HEK293T (cell line): ENCODE data around the gene SHH.

Source experiments
- CTCF ChIA-PET: fragments of 350-600 bp; formaldehyde crosslinking; extraction: SDS; loops from one replicate; lab custom pipeline; 2021; ENCODE audit warnings: antibody characterized with exemption, inconsistent platforms; lab: Yijun Ruan, JAX
- POLR2A ChIA-PET: fragments of 350-600 bp; formaldehyde crosslinking; extraction: SDS; loops from one replicate; lab custom pipeline; 2020; ENCODE audit warnings: antibody characterized with exemption, inconsistent platforms; lab: Yijun Ruan, JAX
- DNase-seq: peaks from one replicate; pipeline ENCODE4 v3.0.0; 2012; ENCODE audit warnings: mixed read lengths; ENCODE audit errors: extremely low spot score
- ARNT ChIP-seq: fragments of 450-650 bp; IDR thresholded peaks from 2 replicates; pipeline ENCODE4 v1.6.1; 2017; ENCODE audit warnings: mild to moderate bottlenecking
- BHLHE40 ChIP-seq: fragments of 450-650 bp; IDR thresholded peaks from 2 replicates; pipeline ENCODE4 v1.6.1; 2016; ENCODE audit warnings: mild to moderate bottlenecking, moderate library complexity, borderline replicate concordance
- CTBP1 ChIP-seq: fragments of 450-650 bp; IDR thresholded peaks from 2 replicates; pipeline ENCODE4 v1.6.1; 2016; ENCODE audit warnings: borderline replicate concordance
- ELF4 ChIP-seq: fragments of 450-650 bp; IDR thresholded peaks from 2 replicates; pipeline ENCODE4 v1.6.1; 2017; ENCODE audit warnings: antibody characterized with exemption
- FOXA1 ChIP-seq: fragments of 450-650 bp; IDR thresholded peaks from 2 replicates; pipeline ENCODE4 v1.6.1; 2016; ENCODE audit warnings: mild to moderate bottlenecking
- FOXK2 ChIP-seq: fragments of 450-650 bp; IDR thresholded peaks from 2 replicates; pipeline ENCODE4 v1.6.1; 2016; ENCODE audit warnings: mild to moderate bottlenecking
- FOXM1 ChIP-seq: fragments of 450-650 bp; IDR thresholded peaks from 2 replicates; pipeline ENCODE4 v1.6.1; 2017; ENCODE audit warnings: mild to moderate bottlenecking, borderline replicate concordance
- HDGF ChIP-seq: fragments of 450-650 bp; IDR thresholded peaks from 2 replicates; pipeline ENCODE4 v1.6.1; 2017; ENCODE audit warnings: antibody characterized with exemption, borderline replicate concordance
- L3MBTL2 ChIP-seq: fragments of 450-650 bp; conservative IDR thresholded peaks from 2 replicates; pipeline ENCODE4 v1.6.1; 2016; ENCODE audit warnings: mild to moderate bottlenecking
- LEF1 ChIP-seq: fragments of 450-650 bp; IDR thresholded peaks from 2 replicates; pipeline ENCODE4 v1.6.1; 2017; ENCODE audit warnings: mild to moderate bottlenecking, borderline replicate concordance
- NFRKB ChIP-seq: fragments of 450-650 bp; IDR thresholded peaks from 2 replicates; pipeline ENCODE4 v1.6.1; 2016; ENCODE audit warnings: mild to moderate bottlenecking, moderate library complexity
- PKNOX1 ChIP-seq: fragments of 450-650 bp; IDR thresholded peaks from 2 replicates; pipeline ENCODE4 v1.6.1; 2016
- SP1 ChIP-seq: fragments of 450-650 bp; IDR thresholded peaks from 2 replicates; pipeline ENCODE4 v1.6.1; 2017
- SUZ12 ChIP-seq: fragments of 450-650 bp; IDR thresholded peaks from 2 replicates; pipeline ENCODE4 v1.6.1; 2016; ENCODE audit warnings: mild to moderate bottlenecking
- TARDBP ChIP-seq: fragments of 450-650 bp; IDR thresholded peaks from 2 replicates; pipeline ENCODE4 v1.6.1; 2016
- ZNF384 ChIP-seq: fragments of 450-650 bp; IDR thresholded peaks from 2 replicates; pipeline ENCODE4 v1.6.1; 2016

SHH gene

GRCh38 chr7:155755026-155755425 is 57.2 kb downstream of the SHH start:
- DNase-seq = no peak
- CTCF ChIA-PET = interaction anchor here (1.5 to 1.6 kb wide), 2 partner anchors 13 to 156 kb away, joined by 4 to 7 read pairs; no protein-coding TSS in a partner anchor
- POLR2A ChIA-PET = no interaction called here
- no peak for TF ChIP-seq TARDBP
- no peak for TF ChIP-seq FOXK2

DNA sequence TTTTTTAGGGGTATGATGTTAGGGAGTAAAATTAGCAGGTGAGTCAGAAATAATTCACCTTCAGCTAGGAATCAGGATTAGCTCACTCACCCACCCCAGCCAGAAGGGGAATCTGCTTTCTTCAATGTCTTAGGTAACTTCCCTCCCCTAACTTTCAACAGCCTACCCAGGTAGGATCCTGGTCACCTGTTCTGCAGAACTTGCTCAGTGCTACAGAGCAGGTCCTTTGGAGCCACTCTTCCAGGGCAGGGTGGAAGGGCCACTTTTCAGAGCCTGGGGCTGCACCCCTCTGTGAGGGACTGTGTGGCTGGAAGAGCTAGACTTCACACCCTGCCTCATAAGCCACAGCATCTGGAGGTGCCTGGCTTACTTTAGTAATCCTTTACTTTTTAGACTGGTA is 58.1 kb downstream of the SHH start:
- TF ChIP-seq SP1 = no peak
- TF ChIP-seq NFRKB = no peak
- TF ChIP-seq FOXM1 = no peak
- no peak for TF ChIP-seq PKNOX1
- no peak for TF ChIP-seq CTBP1
- no peak for TF ChIP-seq FOXA1
- no peak for TF ChIP-seq LEF1
- no peak for TF ChIP-seq L3MBTL2
- no peak for TF ChIP-seq SUZ12
- TF ChIP-seq HDGF = no peak
- no peak for TF ChIP-seq FOXK2
- TF ChIP-seq ZNF384 = no peak
- TF ChIP-seq ELF4 = no peak
- TF ChIP-seq TARDBP = no peak
- TF ChIP-seq BHLHE40 = no peak
- DNase-seq = no peak
- ChIA-PET POLR2A (no interaction called here), CTCF (interaction anchor here (1.5 to 1.6 kb wide), 2 partner anchors 14 to 155 kb away, joined by 4 to 7 read pairs; no protein-coding TSS in a partner anchor)

DNA sequence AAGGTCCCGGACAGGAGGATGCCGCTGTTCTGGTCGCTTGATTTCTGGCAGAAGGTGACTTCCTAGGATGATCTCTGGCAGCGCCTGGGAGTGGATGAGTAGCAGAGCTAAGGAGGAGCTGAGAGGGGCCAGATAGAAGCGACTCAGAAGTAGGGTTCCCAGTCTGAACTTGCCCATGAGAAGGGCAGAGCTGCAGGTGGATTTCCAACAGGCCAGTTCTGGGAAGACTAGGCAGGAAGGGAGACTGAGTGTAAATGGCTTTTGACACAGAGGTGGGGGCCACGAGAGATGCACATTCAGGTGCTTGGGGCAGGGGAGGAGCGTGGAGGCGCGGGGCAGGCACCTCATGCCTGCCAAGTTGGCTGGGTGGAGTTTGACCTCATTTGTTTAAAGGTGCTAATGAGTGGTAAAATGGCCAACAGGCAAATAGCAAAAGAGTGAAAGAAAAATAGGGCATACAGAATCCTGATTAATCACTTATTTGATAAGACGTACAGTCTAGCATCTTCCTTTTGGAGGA is 58.8 kb downstream of the SHH start:
- ChIA-PET POLR2A (no interaction called here), CTCF (interaction anchor here (1.5 to 1.6 kb wide), 2 partner anchors 15 to 155 kb away, joined by 4 to 7 read pairs; no protein-coding TSS in a partner anchor)
- DNase-seq = no peak
- TF ChIP-seq ZNF384 (no peak), BHLHE40 (no peak), LEF1 (no peak), ELF4 (no peak), ARNT (no peak), CTBP1 (no peak)

DNA sequence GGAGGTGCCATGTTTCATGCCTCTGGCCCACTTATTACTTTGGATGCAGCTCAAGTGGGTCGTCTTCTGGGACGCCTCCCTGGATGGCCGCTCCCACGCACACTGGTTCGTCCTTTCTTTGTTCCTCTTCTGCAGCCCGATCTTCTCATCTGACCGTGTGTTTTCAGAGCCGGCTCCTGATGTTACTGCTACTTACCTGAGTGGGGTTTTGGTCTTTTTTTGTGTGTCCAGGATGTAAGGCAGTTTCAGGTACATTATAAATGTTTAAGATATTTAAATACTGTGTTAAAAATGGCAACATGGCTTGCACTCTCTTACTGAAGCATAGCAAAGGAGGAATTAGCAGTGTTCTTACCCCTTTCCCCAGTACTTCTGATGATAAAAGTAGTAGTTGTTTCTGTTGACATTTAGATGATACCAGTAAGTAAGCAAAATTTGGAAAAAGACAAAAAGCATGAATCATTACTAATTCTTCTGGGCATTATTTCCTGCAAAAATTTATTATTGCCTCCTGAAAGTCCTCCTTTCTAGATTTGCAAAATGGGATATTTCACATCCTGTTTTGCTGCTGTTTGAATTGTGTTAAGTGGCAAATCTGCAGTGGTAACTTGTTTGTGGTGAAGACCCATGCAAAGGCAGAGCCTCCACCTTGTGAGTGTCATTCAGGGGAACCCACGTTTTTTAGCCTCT is 59.4 kb downstream of the SHH start:
- TF ChIP-seq FOXK2 (no peak), ZNF384 (no peak), BHLHE40 (no peak), FOXA1 (no peak), LEF1 (no peak), NFRKB (no peak), HDGF (no peak), TARDBP (no peak), L3MBTL2 (no peak), SUZ12 (no peak), SP1 (no peak), CTBP1 (no peak), PKNOX1 (no peak), ELF4 (no peak), FOXM1 (no peak), ARNT (no peak)
- ChIA-PET CTCF (interaction anchor here (1.0 kb wide), 1 partner anchor 15 kb away, joined by 3 read pairs; no protein-coding TSS in a partner anchor), POLR2A (no interaction called here)
- no peak for DNase-seq

DNA sequence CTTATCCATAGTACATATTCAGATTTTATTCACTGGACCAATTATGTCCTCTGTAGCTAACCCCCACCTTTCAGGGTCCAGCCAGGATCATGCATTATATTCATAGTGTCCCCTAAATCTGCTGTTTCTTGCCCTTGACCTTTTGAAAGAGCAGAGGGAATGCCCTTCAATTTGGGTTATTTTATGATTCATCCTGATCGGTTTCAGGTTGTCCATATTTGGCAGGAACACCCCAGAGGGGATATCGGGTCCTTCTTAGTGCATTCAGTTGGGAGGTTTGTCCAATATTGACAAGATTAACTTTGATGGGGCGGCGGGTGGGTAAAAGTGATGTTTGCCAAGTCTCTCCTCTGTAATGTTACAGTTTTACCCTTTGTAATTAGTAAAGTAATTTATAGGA is 60.9 kb downstream of the SHH start:
- TF ChIP-seq ARNT = no peak
- no peak for TF ChIP-seq TARDBP
- TF ChIP-seq SP1 = no peak
- no peak for TF ChIP-seq FOXM1
- TF ChIP-seq BHLHE40 = no peak
- no peak for TF ChIP-seq FOXA1
- TF ChIP-seq CTBP1 = no peak
- TF ChIP-seq LEF1 = no peak
- TF ChIP-seq ZNF384 = no peak
- TF ChIP-seq NFRKB = no peak
- no peak for TF ChIP-seq SUZ12
- TF ChIP-seq HDGF = no peak
- no peak for TF ChIP-seq L3MBTL2
- no peak for TF ChIP-seq PKNOX1
- no peak for TF ChIP-seq ELF4
- TF ChIP-seq FOXK2 = no peak
- ChIA-PET POLR2A (no interaction called here), CTCF (interaction anchor here (1.2 kb wide), 1 partner anchor 153 kb away, joined by 3 read pairs; no protein-coding TSS in a partner anchor)
- no peak for DNase-seq

DNA sequence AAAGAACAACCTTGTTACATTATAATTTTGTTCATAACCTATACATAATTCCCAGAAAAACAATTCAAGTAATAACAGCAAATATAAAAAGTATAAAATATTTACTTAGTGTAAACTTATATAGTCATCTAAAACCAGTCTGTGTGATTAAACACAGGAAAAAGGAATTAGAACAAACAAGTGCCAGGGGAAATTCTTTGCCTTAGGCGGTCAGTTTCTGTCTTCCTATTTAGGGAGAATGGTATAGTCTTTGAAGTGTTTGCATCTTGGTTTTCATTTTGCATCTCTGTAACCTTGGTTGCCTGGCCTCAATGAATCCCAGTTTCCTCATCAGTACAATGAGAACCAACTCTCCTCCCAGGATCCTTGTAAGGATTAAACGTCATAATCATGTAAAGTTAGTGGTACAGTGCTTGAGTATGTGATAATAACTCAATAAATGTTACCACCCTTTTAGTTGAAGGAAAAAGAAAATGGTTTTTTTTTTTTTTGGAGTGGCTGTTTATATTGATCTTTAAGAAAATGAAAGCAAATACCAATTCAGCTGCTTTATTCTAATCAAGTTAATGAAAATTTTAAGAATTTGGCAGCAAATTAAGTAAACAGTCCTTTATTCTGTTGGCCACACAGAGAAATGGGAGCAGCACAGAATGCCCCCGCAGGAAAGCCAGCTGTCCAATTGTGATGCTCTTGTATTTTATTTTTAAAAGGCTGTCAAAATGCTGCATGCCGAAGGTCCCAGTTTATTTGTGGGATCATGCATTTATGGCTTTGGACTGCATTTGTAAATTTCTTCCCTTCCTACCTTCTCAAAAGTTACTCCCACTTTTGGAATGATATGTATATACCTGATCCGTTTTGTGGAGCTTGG is 61.8 kb downstream of the SHH start:
- TF ChIP-seq ELF4 = no peak
- no peak for TF ChIP-seq FOXK2
- no peak for TF ChIP-seq PKNOX1
- TF ChIP-seq SP1 = no peak
- TF ChIP-seq FOXM1 = no peak
- TF ChIP-seq BHLHE40 = no peak
- POLR2A ChIA-PET = interaction anchor here (0.6 kb wide), 1 partner anchor 727 kb away, joined by 4 read pairs; no protein-coding TSS in a partner anchor
- CTCF ChIA-PET = interaction anchor here (1.2 kb wide), 1 partner anchor 152 kb away, joined by 3 read pairs; no protein-coding TSS in a partner anchor

More for the DNA sequence above, 61.8 kb downstream of the SHH start:
- no peak for DNase-seq
